GM03348 (cell line): ENCODE data around the gene PCP4.

Experiments
- DNase-seq: peaks from one replicate; pipeline ENCODE4 v3.0.0; 2012; ENCODE audit warnings: low spot score

Gene PCP4

DNA sequence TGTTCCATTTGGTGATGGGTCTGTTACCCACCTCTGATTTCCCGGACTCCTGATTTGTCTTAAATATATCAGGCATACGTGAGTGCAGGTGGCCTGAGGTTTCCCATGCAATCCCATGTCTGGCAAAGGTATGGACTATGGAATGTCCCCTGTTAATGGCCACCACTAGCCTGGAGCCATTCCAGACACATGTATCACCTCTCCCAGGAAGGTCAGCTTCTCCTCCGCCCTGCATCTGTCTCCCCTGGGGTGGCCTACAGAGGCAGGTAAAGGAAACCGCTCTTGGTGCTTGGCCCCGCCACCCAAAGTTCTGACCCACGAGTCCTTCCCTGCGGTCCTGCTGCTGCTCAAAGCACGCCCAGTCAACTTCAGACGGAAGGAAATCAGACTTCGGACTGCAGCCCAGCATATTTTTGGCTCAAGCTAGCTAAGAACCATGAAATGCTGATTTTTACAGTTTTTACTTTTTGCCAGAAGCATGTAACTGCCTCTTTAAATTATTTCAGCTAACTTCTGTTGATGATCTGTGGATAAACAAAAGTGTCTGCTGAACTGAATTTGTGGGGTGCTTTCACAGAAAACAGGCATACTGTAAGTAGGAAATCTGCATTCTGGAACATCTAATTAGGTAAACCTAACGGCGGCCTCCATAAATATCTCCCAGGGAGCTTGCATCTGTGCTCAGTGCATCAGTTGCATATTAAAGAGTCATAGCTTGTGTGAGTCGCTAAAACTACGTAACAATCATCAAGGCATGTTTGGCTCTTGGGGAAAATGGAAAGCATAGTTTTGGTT is 105.9 kb downstream of the PCP4 start:
- DNase-seq = no peak

DNA sequence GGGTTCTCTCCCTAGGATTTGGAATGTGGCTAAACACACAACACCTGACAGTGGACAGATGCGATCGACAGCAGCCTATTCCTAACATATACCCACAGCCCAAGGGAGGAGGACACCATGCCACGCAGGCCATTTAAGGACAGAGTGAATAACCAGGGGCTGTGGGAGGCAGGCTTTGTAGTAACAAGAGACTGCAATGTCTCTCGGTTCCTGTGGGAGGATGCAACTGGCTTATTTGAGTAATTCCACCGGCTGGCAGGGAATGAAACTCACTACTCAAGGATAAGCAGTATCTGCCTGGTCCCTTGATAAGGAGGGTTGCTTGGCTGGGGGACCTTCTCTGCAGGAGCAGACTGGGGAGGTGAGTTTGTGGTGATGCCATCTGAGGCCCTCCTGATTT is 109.6 kb downstream of the PCP4 start:
- no peak for DNase-seq
